ENCODE measurements around the gene DCX.

GRCh38 chrX:111394569-111394968 is 17.4 kb downstream of the DCX start:
- TF ChIP-seq, protein P1, sequence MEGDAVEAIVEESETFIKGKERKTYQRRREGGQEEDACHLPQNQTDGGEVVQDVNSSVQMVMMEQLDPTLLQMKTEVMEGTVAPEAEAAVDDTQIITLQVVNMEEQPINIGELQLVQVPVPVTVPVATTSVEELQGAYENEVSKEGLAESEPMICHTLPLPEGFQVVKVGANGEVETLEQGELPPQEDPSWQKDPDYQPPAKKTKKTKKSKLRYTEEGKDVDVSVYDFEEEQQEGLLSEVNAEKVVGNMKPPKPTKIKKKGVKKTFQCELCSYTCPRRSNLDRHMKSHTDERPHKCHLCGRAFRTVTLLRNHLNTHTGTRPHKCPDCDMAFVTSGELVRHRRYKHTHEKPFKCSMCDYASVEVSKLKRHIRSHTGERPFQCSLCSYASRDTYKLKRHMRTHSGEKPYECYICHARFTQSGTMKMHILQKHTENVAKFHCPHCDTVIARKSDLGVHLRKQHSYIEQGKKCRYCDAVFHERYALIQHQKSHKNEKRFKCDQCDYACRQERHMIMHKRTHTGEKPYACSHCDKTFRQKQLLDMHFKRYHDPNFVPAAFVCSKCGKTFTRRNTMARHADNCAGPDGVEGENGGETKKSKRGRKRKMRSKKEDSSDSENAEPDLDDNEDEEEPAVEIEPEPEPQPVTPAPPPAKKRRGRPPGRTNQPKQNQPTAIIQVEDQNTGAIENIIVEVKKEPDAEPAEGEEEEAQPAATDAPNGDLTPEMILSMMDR (IDR thresholded peaks at IDR 0.05): no peak
- TF ChIP-seq POLR2AphosphoS5 (IDR thresholded peaks at IDR 0.05; ENCODE audit: insufficient read depth in 1 of 2, low read depth in 1 of 2) (no peak), POLR2A (IDR thresholded peaks at IDR 0.05) (no peak)
